HG02981 (cell line): ENCODE measurements around the gene CASKIN1.
"Not testable (repeated sequence)": the region's sequence is repeated elsewhere in the genome, so short reads cannot be mapped to it uniquely, and the experiment has no call there.

ENCODE experiments used
- ATAC-seq: cut with Tn5 transposase; IDR thresholded peaks from one replicate; pipeline ENCODE4 v1.9.1; 2021; ENCODE audit warnings: mild to moderate bottlenecking, moderate library complexity; ENCODE audit not compliant: unreplicated experiment

CASKIN1 gene

GRCh38 chr16:2210009-2210332, 13.6 kb upstream of the CASKIN1 start:
- ATAC-seq, result no peak

GRCh38 chr16:2209258-2210008, 13.0 kb upstream of the CASKIN1 start:
- no peak for ATAC-seq

DNA sequence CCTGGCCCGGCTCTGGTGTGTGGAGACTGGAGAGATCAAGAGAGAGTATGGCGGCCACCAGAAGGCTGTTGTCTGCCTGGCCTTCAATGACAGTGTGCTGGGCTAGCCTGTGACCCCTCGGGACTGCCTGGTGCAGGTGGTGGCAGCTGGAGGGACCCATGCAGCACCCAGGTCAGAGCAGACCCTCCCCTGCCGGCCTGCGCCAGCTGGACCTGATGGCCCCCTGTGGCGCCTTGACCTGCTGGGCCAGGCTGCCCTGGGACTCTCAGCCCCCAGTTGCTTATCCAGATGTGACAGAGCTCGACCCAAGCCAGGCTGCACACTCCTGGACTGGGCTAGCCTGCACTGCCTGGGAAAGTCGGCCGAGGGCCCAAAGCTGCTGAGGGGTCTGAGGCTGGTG, 12.4 kb upstream of the CASKIN1 start:
- no peak for ATAC-seq

DNA sequence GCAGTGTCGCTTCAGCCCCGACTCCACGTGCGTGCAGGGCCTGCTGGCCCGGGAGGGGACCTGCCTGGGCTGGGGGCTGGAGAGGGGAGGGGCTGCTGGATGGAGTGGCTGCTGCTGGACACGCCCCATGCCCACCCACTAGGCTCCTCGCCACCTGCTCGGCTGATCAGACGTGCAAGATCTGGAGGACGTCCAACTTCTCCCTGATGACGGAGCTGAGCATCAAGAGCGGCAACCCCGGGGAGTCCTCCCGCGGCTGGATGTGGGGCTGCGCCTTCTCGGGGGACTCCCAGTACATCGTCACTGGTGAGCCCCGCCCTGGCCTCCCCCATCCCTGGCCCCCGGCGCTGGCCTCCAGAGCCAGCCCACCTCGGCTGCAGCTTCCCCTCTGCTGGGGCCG, 11.9 kb upstream of the CASKIN1 start:
- no peak for ATAC-seq

DNA sequence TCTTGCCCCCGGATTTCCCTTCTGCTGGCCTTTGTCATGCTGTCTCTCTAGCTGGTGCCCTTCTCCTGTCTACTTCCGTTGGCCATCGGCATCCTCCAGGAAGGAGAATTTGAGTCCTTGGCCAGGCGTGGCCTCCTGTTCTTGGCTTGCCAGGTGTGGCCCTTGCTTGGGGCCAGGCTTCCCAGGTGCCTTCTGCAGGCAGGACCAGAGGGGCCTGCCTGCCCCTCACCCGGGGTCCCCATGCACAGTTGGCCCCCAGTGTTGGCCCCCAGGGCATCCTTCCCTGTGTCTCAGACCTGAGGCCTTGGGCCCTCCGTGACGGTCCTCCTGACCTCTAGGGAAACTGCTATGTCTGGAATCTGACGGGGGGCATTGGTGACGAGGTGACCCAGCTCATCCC, 11.5 kb upstream of the CASKIN1 start:
- no peak for ATAC-seq

DNA sequence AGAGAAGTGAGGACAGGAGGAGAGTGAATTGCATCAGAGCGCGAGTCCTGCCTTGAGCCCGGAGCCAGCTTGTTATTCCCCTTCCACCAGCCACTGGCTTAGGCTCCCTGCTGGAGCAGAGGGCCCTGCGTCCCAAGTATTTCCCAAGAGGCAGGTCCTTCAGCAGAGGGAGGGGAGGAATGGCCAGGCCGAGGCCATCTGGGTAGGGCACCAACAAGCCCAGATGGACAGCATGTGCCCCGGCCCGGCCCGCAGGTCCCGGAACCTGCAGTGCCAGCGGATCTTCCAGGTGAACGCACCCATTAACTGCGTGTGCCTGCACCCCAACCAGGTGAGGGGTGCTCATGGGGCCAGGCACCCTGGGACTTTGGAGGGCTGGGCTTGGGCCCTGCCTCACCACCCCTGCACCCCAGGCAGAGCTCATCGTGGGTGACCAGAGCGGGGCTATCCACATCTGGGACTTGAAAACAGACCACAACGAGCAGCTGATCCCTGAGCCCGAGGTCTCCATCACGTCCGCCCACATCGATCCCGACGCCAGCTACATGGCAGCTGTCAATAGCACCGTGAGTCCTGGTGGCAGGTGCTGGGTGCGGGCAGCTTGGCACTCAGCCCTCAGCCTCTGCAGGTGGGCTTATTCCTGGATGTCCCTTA, 10.5 kb upstream of the CASKIN1 start:
- ATAC-seq, result no peak

DNA sequence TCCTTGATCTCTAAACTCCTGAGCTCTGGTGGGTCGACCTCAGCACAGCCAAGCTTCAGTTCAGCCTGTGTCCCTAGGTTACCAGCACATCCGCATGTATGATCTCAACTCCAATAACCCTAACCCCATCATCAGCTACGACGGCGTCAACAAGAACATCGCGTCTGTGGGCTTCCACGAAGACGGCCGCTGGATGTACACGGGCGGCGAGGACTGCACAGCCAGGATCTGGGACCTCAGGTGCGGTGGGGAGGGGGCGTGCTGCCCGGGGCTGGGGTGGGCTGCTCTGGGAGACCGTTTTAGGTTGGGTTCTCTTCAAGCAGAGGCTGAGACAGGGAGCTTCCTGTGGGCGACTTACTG, 10.0 kb upstream of the CASKIN1 start:
- ATAC-seq, result no peak

- ATAC-seq, result peak; percentile 19
These were observed 9.5 kb upstream of the CASKIN1 start for GRCh38 chr16:2205967-2206313.

GRCh38 chr16:2205104-2205966, 8.9 kb upstream of the CASKIN1 start, which contains the start of gene MLST8:
MLST8 (plus strand) TSS chr16:2205454; CDS start chr16:2206086, 632 bp downstream.
- peak; percentile 79 for ATAC-seq

GRCh38 chr16:2204416-2205103, 8.2 kb upstream of the CASKIN1 start:
- no peak for ATAC-seq

GRCh38 chr16:2203119-2203688, 6.8 kb upstream of the CASKIN1 start:
- ATAC-seq, result not testable (repeated sequence)

DNA sequence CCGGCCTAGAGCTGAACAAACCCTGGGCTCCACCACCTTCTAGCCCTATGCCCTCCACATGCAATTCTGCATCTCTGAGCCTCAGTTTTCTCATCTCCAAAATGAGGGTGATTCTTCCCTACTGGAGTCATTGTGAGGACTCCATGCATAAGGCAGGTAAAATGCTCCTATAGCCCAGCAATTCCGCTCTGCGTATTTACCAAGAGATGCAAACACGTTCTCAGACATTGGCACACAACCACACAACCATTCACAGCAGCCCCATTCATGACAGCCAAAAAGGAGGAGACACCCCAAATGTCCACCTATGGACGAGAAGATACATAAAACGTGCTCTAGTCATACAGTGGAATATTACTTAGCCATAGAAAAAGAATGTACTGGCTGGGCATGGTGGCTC, 3.9 kb upstream of the CASKIN1 start:
- ATAC-seq, result no peak

DNA sequence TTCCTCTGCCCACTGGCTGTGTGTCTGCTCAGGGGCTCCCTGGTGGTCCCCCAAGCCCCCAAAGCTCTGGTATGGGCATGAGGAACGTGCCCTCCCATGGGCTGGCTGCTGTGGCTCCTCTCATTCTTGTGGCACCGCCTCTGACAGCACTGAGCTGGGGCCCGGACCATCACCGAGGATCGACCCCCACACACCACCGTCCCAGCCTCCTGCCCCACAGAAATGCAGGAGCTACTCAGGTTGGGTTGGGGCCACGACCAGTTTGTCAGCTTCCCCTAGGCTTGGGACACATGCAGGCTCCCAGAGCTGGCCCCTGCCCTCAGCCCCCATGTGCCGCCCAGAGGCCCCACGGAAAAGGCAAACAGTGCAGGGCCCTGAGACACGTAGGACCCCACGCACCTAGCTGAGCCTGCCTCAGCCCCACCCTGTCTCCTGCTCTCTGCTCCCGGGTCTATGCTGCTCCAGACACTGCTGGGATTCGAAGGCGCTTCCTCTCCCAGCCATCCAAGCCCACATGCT, 3.3 kb upstream of the CASKIN1 start:
- no peak for ATAC-seq

DNA sequence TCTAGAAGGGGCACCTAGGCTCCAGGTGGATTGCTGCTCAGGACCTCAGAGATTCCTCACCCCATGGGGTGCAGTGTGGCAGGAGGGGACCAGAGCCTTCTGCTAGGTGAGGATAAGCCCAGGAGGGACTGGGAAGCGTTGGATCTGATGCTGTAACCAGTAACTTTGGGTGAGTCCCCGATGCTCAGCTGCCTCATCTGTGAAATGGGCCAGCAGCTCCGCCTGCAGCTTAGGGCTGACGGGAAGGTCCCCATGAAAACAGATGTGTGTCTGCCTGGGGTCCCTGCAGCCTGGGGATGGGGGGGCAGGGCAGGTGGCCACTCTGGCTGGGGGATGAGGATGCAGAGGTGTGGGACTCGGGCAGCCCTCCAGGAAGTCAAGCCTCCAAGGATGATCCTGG, 2.7 kb upstream of the CASKIN1 start:
- no peak for ATAC-seq

GRCh38 chr16:2198283-2198682, 1.9 kb upstream of the CASKIN1 start:
- no peak for ATAC-seq

GRCh38 chr16:2197765-2198164, 1.4 kb upstream of the CASKIN1 start:
- no peak for ATAC-seq

- ATAC-seq, result no peak
These were observed 641 bp upstream of the CASKIN1 start for GRCh38 chr16:2196981-2197511.

- no peak for ATAC-seq
These were observed 863 bp downstream of the CASKIN1 start for GRCh38 chr16:2195322-2196161.

DNA sequence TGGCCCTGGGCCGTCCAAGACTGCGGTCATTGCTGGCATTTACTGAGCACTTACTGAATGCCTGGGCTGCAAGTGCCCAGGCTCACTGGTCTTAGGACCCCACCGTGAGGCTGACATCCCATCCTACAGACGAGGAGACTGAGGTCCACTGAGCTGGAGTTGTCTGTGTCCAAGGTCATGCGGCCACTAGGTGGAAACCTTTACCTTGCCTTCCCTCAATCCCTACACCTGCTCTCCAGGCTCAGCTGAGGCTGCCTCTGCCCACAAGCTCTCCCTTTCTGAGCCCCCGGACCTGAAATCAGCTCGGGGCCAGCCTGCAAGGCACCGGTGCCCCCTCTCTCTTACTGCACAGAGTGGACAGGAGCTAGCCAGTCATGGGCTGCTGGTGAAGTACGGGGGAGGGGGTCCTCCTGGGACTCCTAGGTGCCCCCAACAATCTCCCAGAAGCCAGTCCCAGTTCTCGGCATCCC, 1.5 kb downstream of the CASKIN1 start:
- no peak for ATAC-seq
